IMR-90 (cell line): ENCODE measurements around the gene MYLK4. TPM values are rescaled to one million over a fixed set of nuclear protein-coding genes. Genes with fewer than 3 reads are reported as not detected.

ENCODE experiments used
- ATAC-seq: fragments of 200-7000 bp; cut with Tn5 transposase; 2 replicates; pipeline ENCODE4 v1.9.1; 2020; ENCODE audit warnings: low read depth, mild to moderate bottlenecking, moderate library complexity
- BruUV-seq: library from RNA; stranded (reverse); fragments of 400-500 nt; replicated peaks from 2 replicates; lab custom pipeline; 2021; lab: Mats Ljungman, UMichigan
- CTCF ChIA-PET: fragments of 300-600 bp; formaldehyde crosslinking; extraction: SDS; loops from one replicate; lab custom pipeline; 2021; ENCODE audit warnings: antibody characterized with exemption; lab: Yijun Ruan, JAX
- POLR2A ChIA-PET: fragments of 300-600 bp; sonication (Branson Sonifier 250); formaldehyde crosslinking; loops from one replicate; lab custom pipeline; 2022; ENCODE audit warnings: antibody characterized with exemption; ENCODE audit not compliant: unreplicated experiment; lab: Charles Lee
- DNase-seq: peaks from one replicate; pipeline ENCODE4 v3.0.0; 2013
- H2AFZ ChIP-seq: replicated peaks from 2 replicates; pipeline ENCODE3; 2013; ENCODE audit warnings: low read length, mild to moderate bottlenecking; ENCODE audit not compliant: poor library complexity
- H2AK5ac ChIP-seq: 2 replicates; pipeline ENCODE4 v1.6.1; 2013; ENCODE audit warnings: low read depth, low read length, inconsistent platforms
- H2AK9ac ChIP-seq: replicated peaks from 2 replicates; pipeline ENCODE3; 2013; ENCODE audit warnings: mild to moderate bottlenecking, low read depth, low read length, moderate library complexity; ENCODE audit not compliant: poor library complexity
- H2BK120ac ChIP-seq: 2 replicates; pipeline ENCODE4 v1.6.1; 2013; ENCODE audit warnings: low read depth, low read length, inconsistent platforms
- H2BK15ac ChIP-seq: 3 replicates; pipeline ENCODE4 v1.6.1; 2013; ENCODE audit warnings: low read depth, low read length, inconsistent platforms
- H2BK20ac ChIP-seq: 2 replicates; pipeline ENCODE4 v1.6.1; 2013; ENCODE audit warnings: low read depth, mild to moderate bottlenecking, inconsistent platforms, low read length, moderate library complexity
- H2BK5ac ChIP-seq: 2 replicates; pipeline ENCODE4 v1.6.1; 2013; ENCODE audit warnings: mild to moderate bottlenecking, low read depth, low read length, inconsistent platforms; ENCODE audit not compliant: poor library complexity, severe bottlenecking
- H3K14ac ChIP-seq: replicated peaks from 2 replicates; pipeline ENCODE4 v1.6.1; 2013; ENCODE audit warnings: low read depth, low read length, inconsistent platforms
- H3K18ac ChIP-seq: 2 replicates; pipeline ENCODE4 v1.6.1; 2013; ENCODE audit warnings: low read depth, low read length, control low read depth
- H3K23ac ChIP-seq: 2 replicates; pipeline ENCODE4 v1.6.1; 2013; ENCODE audit warnings: low read depth, low read length, inconsistent platforms
- H3K27ac ChIP-seq: 2 replicates; pipeline ENCODE4 v1.5.1; 2013; ENCODE audit warnings: mild to moderate bottlenecking, control low read depth, low read length; ENCODE audit not compliant: insufficient read depth
- H3K27me3 ChIP-seq: 2 replicates; pipeline ENCODE4 v1.6.1; 2013; ENCODE audit warnings: low read length; ENCODE audit not compliant: control insufficient read depth, insufficient read depth
- H3K36me3 ChIP-seq: 2 replicates; pipeline ENCODE4 v1.6.1; 2013; ENCODE audit warnings: low read length, mixed read lengths; ENCODE audit not compliant: control insufficient read depth, insufficient read depth
- H3K4ac ChIP-seq: 2 replicates; pipeline ENCODE4 v1.6.1; 2013; ENCODE audit warnings: low read depth, low read length, inconsistent platforms
- H3K4me1 ChIP-seq: 2 replicates; pipeline ENCODE4 v1.6.1; 2013; ENCODE audit warnings: low read length, mixed read lengths; ENCODE audit not compliant: control insufficient read depth, insufficient read depth
- H3K4me2 ChIP-seq: 2 replicates; pipeline ENCODE4 v1.6.1; 2013; ENCODE audit warnings: low read depth, mild to moderate bottlenecking, control low read depth, low read length, moderate library complexity
- H3K4me3 ChIP-seq: 2 replicates; pipeline ENCODE4 v1.5.1; 2013; ENCODE audit warnings: low read depth, mild to moderate bottlenecking, control low read depth, low read length, moderate library complexity; ENCODE audit not compliant: insufficient read depth
- H3K56ac ChIP-seq: 2 replicates; pipeline ENCODE4 v1.6.1; 2013; ENCODE audit warnings: low read length, inconsistent platforms; ENCODE audit not compliant: insufficient read depth; ENCODE audit errors: extremely low read depth
- H3K79me1 ChIP-seq, 2 experiments: 2 replicates each; pipeline ENCODE4 v1.6.1; 2013; ENCODE audit warnings: low read length in 2 of 2, inconsistent platforms in 1 of 2, low read depth in 1 of 2
- H3K9ac ChIP-seq: 2 replicates; pipeline ENCODE4 v1.6.1; 2013; ENCODE audit warnings: low read depth, low read length, control low read depth
- H3K9me1 ChIP-seq: 2 replicates; pipeline ENCODE4 v1.6.1; 2013; ENCODE audit warnings: low read length, inconsistent platforms; ENCODE audit not compliant: insufficient read depth
- H3K9me3 ChIP-seq: 2 replicates; pipeline ENCODE4 v1.6.1; 2013; ENCODE audit warnings: low read length; ENCODE audit not compliant: control insufficient read depth, insufficient read depth
- H4K20me1 ChIP-seq: 2 replicates; pipeline ENCODE4 v1.6.1; 2013; ENCODE audit warnings: low read length, inconsistent platforms; ENCODE audit not compliant: insufficient read depth
- H4K5ac ChIP-seq: 2 replicates; pipeline ENCODE4 v1.6.1; 2013; ENCODE audit warnings: mild to moderate bottlenecking, low read depth, low read length, control low read depth
- H4K8ac ChIP-seq, 2 experiments: 2 replicates each; pipeline ENCODE4 v1.6.1; 2013; ENCODE audit warnings: low read depth in 2 of 2, low read length in 2 of 2, control low read depth in 1 of 2, inconsistent platforms in 1 of 2
- H4K91ac ChIP-seq: 2 replicates; pipeline ENCODE4 v1.6.1; 2013; ENCODE audit warnings: low read depth, low read length, inconsistent platforms; ENCODE audit not compliant: insufficient read depth
- BHLHE40 ChIP-seq: fragments of 150-350 bp; IDR thresholded peaks from 2 replicates; pipeline ENCODE4 v1.6.1; 2016; ENCODE audit warnings: mild to moderate bottlenecking, low read depth, low read length
- CEBPB ChIP-seq: IDR thresholded peaks from 2 replicates; pipeline ENCODE4 v1.6.1; 2012; ENCODE audit warnings: low read depth, low read length, improper control_type of control experiment
- CHD1 ChIP-seq: IDR thresholded peaks from 2 replicates; pipeline ENCODE4 v1.6.1; 2012; ENCODE audit warnings: low read depth, low read length, improper control_type of control experiment
- FOS ChIP-seq: fragments of 150-350 bp; IDR thresholded peaks from 2 replicates; pipeline ENCODE4 v1.6.1; 2016; ENCODE audit warnings: low read depth, low read length
- MAFK ChIP-seq: IDR thresholded peaks from 2 replicates; pipeline ENCODE4 v1.6.1; 2012; ENCODE audit warnings: low read depth, low read length, improper control_type of control experiment
- MAZ ChIP-seq: IDR thresholded peaks from 2 replicates; pipeline ENCODE4 v1.6.1; 2012; ENCODE audit warnings: low read depth, mild to moderate bottlenecking, low read length, improper control_type of control experiment, moderate library complexity, borderline replicate concordance
- MXI1 ChIP-seq: IDR thresholded peaks from 2 replicates; pipeline ENCODE4 v1.6.1; 2012; ENCODE audit warnings: low read depth, mild to moderate bottlenecking, low read length, moderate library complexity, borderline replicate concordance
- NFE2L2 ChIP-seq: fragments of 150-350 bp; IDR thresholded peaks from 2 replicates; pipeline ENCODE4 v1.6.1; 2016; ENCODE audit warnings: low read depth, mild to moderate bottlenecking, low read length
- POLR2A ChIP-seq: IDR thresholded peaks from 2 replicates; pipeline ENCODE4 v1.6.1; 2012; ENCODE audit warnings: mild to moderate bottlenecking, low read depth, low read length
- RAD21 ChIP-seq: IDR thresholded peaks from 2 replicates; pipeline ENCODE4 v1.6.1; 2012; ENCODE audit warnings: low read length, improper control_type of control experiment
- RCOR1 ChIP-seq: IDR thresholded peaks from 2 replicates; pipeline ENCODE4 v1.6.1; 2012; ENCODE audit warnings: mild to moderate bottlenecking, low read length, improper control_type of control experiment; ENCODE audit not compliant: insufficient replicate concordance
- RFX5 ChIP-seq: IDR thresholded peaks from 2 replicates; pipeline ENCODE4 v1.8.0; 2012; ENCODE audit warnings: low read depth, mild to moderate bottlenecking, low read length, moderate library complexity
- SMC3 ChIP-seq: fragments of 150-350 bp; IDR thresholded peaks from 2 replicates; pipeline ENCODE4 v1.6.1; 2016; ENCODE audit warnings: low read depth, mild to moderate bottlenecking, antibody characterized with exemption, low read length, moderate library complexity
- WGBS, 2 experiments: methylation state at CpG; one replicate each; pipeline versions ENCODE4 v1.1.5 to v1.1.7; 2013; ENCODE audit warnings: missing lambda C conversion rate in 2 of 2; ENCODE audit not compliant: insufficient read length in 1 of 2; ENCODE audit errors: extremely low coverage in 2 of 2; 5-methylcytosine and 5-hydroxymethylcytosine counted together
- dilution Hi-C: fragments of 300-500 bp; cut with HindIII; formaldehyde crosslinking; loops from one replicate; pipeline ENCODE4 v1.14.3; 2018; ENCODE audit warnings: low sequenced_read_pairs; ENCODE audit not compliant: unreplicated experiment
- in situ Hi-C: fragments of 300-500 bp; cut with MboI; formaldehyde crosslinking; loops from 3 replicates; pipeline ENCODE4 v1.14.3; 2019; ENCODE audit warnings: low sequenced_read_pairs, inconsistent platforms, mixed read lengths
- intact Hi-C: fragments of 100-400 bp; cut with micrococcal nuclease; formaldehyde crosslinking; loops from 2 replicates; pipeline ENCODE4 v1.10.0; 2022
- polyA plus RNA-seq, 3 experiments: library from polyadenylated mRNA; depleted of rRNA; stranded (reverse); fragments of >200 nt; gene quantifications; 2 replicates each; pipeline ENCODE4 v1.2.3, GENCODE V29; 2012; ENCODE audit warnings: low replicate concordance in 1 of 3
- total RNA-seq: library from RNA; depleted of rRNA; stranded (reverse); fragments of >200 nt; gene quantifications from 2 replicates; pipeline ENCODE4 v1.2.3, GENCODE V29; 2012
- TF ChIP-seq, protein P1 (sequence below): conservative IDR thresholded peaks from 2 replicates; pipeline ENCODE4 v1.5.1; 2012; ENCODE audit warnings: mild to moderate bottlenecking, low read depth, low read length, improper control_type of control experiment
- TF ChIP-seq, protein P2 (sequence below): fragments of 150-350 bp; IDR thresholded peaks from 2 replicates; pipeline ENCODE4 v1.6.1; 2017; ENCODE audit warnings: mild to moderate bottlenecking, antibody characterized with exemption, low read length, low read depth
- TF ChIP-seq, protein P3 (sequence below): fragments of 150-350 bp; IDR thresholded peaks from 2 replicates; pipeline ENCODE4 v1.6.1; 2016; ENCODE audit warnings: low read depth, mild to moderate bottlenecking, low read length, moderate library complexity, borderline replicate concordance

Gene MYLK4
- total and polyA plus RNA-seq, 2 of the 4 experiments (the other 2 are of a cell fraction), result under 0.01 to 0.07 TPM

DNA sequence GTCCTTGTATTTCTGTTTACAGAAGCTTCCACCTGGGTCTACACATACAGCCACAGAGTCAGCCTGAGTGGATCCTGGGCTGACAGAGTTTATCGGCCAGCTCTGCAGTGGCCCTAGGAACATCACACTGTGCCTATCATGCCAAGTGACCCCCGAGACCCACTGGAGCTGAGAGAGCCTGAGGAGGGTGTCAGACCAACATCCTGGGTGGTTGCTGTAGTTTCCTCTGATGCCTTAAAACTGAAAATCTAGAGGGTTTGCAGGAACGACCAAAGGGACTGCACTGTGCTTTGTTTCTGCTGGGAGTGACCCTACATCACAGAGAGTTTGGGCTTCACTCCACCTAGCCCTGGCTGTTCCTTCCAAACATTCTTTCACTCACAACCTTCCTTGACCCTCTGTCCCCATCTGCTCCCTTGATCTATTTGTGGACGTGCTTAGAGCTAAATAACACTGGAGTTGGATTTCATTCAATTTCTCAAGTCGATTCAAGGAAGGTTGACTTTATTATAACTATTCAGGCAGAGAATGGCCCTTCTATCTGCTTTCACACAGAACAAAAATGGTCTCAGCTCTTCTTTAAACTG is 18.1 kb downstream of the MYLK4 start:
- no peak overlapping the region for H3K27ac ChIP-seq
- no peaks in the 10 kb centered on the region for H3K9me3 ChIP-seq
- ChIA-PET CTCF (no interaction called here), POLR2A (no interaction called here)
- no peak overlapping the region for H4K5ac ChIP-seq
- H3K4me3 ChIP-seq, result no peak overlapping the region
- no peak overlapping the region; the same call in 1 of the 2 replicates for H3K14ac ChIP-seq
- peak overlapping the region; percentile 55; the same call in 1 of the 2 replicates for H3K4me2 ChIP-seq
- 0 out of 2 replicates have a peak overlapping the region, but pooled peaks have one; percentile 31 for H3K23ac ChIP-seq
- intact Hi-C loops (no loop called here), dilution Hi-C loops (no loop called here), in situ Hi-C loops (no loop called here)
- no peak overlapping the region for H2BK5ac ChIP-seq
- no peak for ATAC-seq
- H3K18ac ChIP-seq, result no peak overlapping the region
- H3K36me3 ChIP-seq, result no peaks in the 10 kb centered on the region
- H4K91ac ChIP-seq, result no peak overlapping the region
- H2BK20ac ChIP-seq, result no peak overlapping the region
- H3K9me1 ChIP-seq, result 0 out of 2 replicates have a peak, but pooled peaks cover 9% of the 10 kb centered on the region
- TF ChIP-seq, protein P1, sequence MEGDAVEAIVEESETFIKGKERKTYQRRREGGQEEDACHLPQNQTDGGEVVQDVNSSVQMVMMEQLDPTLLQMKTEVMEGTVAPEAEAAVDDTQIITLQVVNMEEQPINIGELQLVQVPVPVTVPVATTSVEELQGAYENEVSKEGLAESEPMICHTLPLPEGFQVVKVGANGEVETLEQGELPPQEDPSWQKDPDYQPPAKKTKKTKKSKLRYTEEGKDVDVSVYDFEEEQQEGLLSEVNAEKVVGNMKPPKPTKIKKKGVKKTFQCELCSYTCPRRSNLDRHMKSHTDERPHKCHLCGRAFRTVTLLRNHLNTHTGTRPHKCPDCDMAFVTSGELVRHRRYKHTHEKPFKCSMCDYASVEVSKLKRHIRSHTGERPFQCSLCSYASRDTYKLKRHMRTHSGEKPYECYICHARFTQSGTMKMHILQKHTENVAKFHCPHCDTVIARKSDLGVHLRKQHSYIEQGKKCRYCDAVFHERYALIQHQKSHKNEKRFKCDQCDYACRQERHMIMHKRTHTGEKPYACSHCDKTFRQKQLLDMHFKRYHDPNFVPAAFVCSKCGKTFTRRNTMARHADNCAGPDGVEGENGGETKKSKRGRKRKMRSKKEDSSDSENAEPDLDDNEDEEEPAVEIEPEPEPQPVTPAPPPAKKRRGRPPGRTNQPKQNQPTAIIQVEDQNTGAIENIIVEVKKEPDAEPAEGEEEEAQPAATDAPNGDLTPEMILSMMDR, result no peak
- no peak for TF ChIP-seq MAFK
- TF ChIP-seq NFE2L2, result no peak
- no peak for TF ChIP-seq SMC3
- TF ChIP-seq CHD1, result no peak
- TF ChIP-seq RFX5, result no peak
- no peak for TF ChIP-seq RAD21
- no peak for TF ChIP-seq POLR2A
- no peak for TF ChIP-seq RCOR1
- no peak for TF ChIP-seq MAZ
- TF ChIP-seq, protein P2, sequence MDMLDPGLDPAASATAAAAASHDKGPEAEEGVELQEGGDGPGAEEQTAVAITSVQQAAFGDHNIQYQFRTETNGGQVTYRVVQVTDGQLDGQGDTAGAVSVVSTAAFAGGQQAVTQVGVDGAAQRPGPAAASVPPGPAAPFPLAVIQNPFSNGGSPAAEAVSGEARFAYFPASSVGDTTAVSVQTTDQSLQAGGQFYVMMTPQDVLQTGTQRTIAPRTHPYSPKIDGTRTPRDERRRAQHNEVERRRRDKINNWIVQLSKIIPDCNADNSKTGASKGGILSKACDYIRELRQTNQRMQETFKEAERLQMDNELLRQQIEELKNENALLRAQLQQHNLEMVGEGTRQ, result no peak
- TF ChIP-seq MXI1, result no peak
- no peak for TF ChIP-seq FOS
- TF ChIP-seq, protein P3, sequence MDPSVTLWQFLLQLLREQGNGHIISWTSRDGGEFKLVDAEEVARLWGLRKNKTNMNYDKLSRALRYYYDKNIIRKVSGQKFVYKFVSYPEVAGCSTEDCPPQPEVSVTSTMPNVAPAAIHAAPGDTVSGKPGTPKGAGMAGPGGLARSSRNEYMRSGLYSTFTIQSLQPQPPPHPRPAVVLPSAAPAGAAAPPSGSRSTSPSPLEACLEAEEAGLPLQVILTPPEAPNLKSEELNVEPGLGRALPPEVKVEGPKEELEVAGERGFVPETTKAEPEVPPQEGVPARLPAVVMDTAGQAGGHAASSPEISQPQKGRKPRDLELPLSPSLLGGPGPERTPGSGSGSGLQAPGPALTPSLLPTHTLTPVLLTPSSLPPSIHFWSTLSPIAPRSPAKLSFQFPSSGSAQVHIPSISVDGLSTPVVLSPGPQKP, result no peak
- no peak for TF ChIP-seq BHLHE40
- TF ChIP-seq CEBPB, result no peak
- H4K20me1 ChIP-seq, result no peaks in the 10 kb centered on the region
- peak overlapping the region; percentile 52 for H2AK5ac ChIP-seq
- no peaks in the 10 kb centered on the region for H3K79me1 ChIP-seq
- H3K4me1 ChIP-seq, result peaks cover 8% of the 10 kb centered on the region; the same call in 1 of the 2 replicates
- H3K27me3 ChIP-seq, result no peaks in the 10 kb centered on the region
- no peak overlapping the region for H2AFZ ChIP-seq
- DNase-seq, result no peak
- H2BK15ac ChIP-seq, result no peak overlapping the region
- no TSS peak for BruUV-seq
- no peak overlapping the region for H2AK9ac ChIP-seq
- no peak overlapping the region for H4K8ac ChIP-seq
- no peak overlapping the region for H3K9ac ChIP-seq
- H3K4ac ChIP-seq, result no peak overlapping the region
- no peak overlapping the region for H2BK120ac ChIP-seq
- no peak overlapping the region for H3K56ac ChIP-seq
- no CpG with 5 or more reads among the region's 5 CpGs for WGBS, 2 experiments
